HG03378 (cell line): Measurements from ENCODE around the gene KIF15.

Experiments used
- ATAC-seq: cut with Tn5 transposase; IDR thresholded peaks from one replicate; pipeline ENCODE4 v1.9.1; 2021; ENCODE audit warnings: mild to moderate bottlenecking, moderate library complexity; ENCODE audit not compliant: unreplicated experiment

The KIF15 gene

DNA sequence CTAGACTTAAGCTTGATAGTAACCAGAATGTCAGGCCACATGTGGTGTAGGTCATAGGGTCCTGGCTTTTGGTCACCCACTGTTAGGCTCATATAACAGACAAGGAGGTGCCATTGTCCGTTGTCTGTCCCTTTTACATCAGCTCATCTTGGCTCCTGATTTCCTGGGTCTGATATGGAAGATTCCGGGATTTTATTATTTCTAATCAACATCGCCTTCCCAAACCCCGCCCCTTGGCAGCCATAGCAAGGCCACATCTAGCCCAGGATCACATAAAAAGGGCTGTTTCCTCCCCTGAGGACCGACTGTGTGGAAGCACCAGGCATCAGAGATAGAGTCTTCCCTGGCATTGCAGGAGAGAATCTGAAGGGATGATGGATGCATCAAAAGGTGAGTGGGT, 112.7 kb downstream of the KIF15 start, which contains the start of gene TGM4:
Gene TGM4, plus strand, starts transcription at position 301 of the 400 bp plus-strand sequence. Its CDS starts 71 bp downstream, at position 372.
- no peak for ATAC-seq

DNA sequence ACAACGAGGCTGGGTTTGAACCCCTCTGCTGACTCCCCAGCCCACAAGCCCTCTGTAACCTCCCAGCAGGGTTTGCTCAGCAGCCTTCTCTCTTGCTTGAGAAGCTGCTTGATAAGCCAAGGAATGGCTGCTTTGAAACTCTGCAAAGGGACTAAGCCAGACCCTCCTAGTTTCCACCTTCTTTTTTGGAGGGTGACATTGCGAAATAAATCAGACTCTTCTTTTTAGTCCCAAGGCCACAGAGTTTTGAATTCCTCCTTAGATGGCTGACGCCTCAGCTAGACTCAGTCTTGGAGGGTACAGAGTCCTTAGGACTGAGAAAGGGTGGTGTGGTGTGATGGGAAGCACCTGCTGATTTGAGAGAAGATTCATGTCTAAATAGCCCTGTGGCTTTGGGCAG, 114.0 kb downstream of the KIF15 start:
- ATAC-seq, result no peak

DNA sequence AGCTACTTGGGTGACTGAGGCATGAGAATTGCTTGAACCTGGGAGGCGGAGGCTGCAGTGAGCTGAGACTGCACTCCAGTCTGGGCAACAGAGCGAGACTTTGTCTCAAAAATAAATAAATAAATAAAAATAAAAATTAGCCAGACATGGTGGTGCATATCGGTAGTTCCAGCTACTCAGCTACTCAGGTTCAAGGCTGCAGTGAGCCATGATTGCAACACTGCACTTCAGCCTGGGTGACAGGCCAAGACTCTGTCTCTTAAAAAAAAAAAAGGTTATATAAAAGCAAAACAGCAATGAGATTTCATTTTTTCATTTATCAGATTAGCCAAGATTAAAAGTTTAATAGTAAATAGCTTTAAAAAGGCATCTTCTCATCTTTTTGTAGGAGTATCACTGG, 115.7 kb downstream of the KIF15 start:
- no peak for ATAC-seq

DNA sequence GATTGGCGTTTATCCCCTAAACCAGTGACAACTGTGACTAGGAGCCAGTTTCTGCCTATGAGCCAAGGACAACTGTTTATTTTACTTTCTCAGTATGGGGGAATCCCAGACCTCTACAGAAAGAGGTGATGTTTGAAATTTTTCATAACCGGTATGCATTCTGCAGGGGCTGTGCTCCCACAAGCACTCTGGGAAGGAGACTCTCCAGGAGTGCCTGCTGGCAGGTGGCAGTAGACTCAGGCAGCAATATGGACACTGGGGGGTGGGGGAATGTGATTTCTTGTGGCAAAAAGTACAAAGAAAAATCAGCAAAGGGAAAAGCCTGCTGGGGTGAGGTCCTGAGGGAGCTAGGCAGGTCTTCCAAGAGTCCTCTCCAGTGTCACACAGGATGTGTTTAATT, 118.7 kb downstream of the KIF15 start:
- ATAC-seq, result no peak

DNA sequence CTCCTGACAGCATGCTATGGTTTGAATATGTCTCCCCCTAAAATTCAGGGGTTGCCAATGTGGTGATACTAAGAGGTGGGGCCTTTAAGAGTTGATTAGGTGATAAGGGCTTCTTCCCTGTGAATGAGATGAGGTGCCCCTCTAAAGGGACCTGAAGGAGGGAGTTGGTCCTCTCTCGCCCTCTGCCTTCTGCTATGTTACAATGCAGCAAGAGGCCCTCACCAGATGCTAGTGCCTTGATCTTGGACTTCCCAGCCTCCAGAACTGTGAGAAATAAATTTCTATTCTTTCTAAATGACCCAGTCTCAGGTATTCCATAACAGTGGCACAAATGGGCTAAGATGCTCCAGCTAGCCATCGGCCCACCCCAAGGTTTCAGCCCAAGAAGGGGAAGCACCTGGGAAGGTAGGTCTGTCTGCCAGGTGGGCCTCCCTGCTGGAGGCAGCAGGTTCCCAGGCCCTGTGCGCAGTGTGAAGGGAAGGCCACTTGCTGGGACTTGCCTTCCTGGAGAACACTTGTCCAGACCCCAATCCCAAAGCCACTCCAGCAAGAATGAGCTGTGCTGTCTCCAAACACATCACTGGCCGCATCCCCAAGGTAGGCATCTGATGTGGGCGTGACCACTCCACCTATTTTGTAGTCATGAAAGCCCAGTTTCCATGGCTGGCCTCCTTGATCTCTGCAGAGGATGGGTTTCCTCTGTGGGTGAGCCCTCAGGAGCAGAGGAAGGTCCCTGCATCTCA, 121.8 kb downstream of the KIF15 start:
- no peak for ATAC-seq

DNA sequence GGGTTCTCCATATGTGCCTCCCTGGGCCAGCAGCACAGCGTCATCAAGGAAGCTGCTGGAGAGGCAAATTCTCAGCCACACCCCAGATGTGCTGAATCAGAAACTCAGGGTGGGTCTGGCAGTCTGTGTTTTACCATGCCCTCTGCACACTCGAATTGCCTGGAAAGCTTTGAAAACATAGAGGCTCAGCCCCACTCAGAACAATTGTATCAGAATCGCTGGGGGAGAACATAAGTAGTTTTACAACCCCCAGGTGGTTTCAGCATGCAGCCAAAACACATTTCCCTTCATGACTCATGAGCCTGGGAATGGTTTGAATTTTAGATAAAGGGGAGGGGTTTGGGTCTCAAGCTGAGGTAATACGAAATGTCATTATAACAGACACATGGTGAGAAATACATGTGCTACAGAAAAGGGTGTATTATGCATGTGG, 122.4 kb downstream of the KIF15 start:
- ATAC-seq, result no peak

DNA sequence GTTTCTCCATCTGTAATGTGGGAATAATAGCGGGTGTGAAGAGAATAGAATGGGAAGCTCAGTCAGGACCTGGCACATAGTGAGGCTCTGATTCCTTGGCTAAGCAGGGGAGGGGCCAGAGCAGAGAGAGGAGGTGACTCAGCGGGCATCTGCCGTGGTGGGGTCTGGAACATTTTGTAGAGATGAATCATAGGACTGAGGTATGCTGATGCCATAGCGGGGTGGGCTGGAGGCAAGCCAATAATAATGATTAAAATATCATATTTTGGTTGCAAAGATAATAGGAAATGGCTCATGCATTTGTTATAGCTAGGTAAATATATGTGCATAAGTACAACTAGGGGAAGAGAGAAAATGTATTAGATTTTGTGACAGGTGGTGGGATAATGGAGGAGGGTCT, 124.0 kb downstream of the KIF15 start:
- ATAC-seq, result no peak

DNA sequence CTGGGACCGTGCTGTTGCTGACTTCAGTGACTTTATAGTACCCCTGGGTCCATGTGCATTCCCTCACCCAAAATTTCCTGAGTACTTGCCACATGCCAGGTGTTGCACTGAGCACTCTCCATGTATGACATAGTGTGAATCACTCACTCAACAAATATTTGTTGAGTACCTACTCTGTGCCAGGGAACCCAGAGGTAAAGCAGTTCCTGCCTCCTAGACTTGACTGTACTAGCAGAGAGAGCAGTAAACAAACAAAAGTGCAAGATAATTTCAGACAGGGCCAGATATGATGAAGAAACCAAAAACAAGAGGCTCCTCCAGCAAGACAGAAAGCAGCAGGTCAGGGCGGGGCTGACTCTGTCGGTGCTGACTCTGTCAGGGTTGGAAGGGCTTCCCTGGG, 125.0 kb downstream of the KIF15 start:
- ATAC-seq, result no peak

DNA sequence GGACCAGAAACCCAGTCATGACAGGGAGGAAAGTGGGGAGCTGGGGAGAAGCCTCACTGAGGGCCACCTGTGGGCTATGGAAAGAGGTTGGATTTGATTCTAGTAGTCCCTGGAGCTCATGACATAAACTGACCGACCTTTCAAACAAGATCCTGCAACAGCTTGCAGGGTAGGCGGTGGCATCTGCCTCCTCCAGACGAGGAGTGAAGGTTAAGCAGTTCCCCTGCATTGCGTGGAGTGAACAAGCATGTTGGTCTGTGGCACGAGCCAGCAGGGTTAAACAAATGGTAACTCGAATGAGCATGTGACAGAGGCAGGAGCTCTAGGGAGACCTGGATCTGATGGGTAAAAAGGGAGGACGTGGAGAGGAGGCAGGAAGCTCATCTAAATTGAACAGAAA, 125.5 kb downstream of the KIF15 start:
- ATAC-seq, result no peak

DNA sequence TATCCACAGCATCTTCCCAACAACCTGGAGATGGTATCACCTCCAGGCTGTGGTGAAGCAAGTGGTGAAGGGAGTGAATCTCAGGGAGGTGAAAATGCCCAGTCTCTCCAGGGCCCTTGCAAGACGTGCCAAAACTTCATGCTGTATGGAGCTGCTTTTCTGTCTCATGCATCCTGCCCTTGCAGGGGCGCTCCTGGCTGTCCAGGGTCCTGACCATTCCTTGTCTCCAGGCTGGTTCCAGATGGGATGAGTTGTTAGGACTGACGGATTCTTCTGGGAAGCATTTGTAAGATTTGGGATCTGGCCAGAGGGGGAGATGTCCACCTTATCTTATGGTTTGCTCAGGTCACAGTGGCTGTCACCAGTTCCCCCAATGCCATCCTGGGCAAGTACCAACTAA, 128.7 kb downstream of the KIF15 start:
- ATAC-seq, result no peak

DNA sequence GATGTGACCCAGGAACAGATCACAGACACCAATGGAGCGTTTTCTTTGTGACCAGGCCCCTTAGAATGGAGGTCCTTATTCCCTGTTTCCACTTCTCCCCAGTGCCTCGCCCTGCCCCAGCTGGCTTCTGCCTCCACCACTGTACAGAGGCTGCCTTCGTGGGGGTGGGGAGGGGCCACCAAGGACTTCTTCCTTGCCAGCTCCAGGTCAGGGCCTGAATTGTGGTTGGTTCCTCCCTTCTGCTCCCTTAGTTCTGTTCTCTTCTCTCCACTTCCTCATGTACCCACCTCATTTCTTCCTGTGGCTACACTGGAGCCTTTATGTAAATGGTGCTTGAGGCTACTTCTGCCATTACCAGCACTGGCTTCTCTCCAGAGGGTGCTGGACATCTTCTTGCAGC, 129.3 kb downstream of the KIF15 start:
- ATAC-seq, result no peak

DNA sequence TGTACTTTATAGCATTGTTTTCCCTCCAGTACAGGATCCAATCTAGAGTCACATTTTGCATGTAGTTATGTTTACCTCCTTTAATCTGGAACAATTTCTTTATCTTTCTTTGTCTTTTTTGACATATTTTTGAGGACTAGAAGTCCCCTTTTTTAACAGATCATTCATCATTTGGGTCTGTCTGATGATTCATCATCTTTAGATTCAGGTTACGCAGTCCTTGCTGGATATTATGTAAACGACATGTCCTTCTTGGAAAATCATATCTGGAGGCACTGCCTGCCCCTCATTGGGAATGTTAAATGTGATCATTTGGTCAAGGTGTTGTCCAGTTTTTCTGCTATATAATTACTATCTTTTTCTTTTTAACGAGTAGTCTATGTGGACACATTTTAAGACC, 131.1 kb downstream of the KIF15 start:
- ATAC-seq, result no peak

DNA sequence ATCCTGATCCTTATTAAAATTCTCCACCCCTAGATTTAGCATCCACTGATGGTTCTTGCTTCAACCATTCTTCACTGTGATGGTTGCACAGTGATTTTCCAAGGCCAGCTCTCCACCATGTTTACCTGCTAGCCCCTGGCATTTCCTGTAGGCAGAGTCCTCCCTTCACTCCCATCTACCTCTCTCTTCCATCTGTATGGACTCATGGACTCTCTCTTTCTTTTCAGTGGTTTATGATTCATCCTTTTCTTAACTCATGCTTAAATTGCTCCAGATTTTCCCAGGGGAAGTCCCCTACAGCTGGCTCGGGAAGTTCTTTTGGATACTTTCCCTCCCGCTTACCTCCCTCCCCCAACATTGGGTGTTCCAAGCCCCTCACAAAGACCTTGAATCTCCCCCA, 131.5 kb downstream of the KIF15 start:
- no peak for ATAC-seq

DNA sequence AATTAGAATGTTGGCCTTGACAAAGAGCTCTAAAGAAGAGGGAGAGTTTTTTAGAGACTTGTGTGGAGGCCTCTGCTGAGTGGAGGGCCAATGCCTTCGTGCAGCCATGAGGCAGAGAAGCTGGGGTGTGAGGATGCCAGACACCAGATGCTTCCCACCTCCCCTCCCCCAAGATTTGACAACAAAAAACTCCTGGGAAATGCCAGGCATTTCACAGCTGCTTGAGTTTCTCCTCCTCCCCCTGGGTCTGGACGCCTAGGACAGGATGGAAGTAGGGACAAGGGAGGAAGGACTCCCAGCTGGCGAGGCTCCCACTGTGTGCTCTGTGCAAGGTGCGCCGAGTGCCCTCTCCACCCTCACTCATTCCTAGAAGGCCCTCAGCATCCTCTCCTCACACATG, 132.9 kb downstream of the KIF15 start:
- ATAC-seq, result no peak

DNA sequence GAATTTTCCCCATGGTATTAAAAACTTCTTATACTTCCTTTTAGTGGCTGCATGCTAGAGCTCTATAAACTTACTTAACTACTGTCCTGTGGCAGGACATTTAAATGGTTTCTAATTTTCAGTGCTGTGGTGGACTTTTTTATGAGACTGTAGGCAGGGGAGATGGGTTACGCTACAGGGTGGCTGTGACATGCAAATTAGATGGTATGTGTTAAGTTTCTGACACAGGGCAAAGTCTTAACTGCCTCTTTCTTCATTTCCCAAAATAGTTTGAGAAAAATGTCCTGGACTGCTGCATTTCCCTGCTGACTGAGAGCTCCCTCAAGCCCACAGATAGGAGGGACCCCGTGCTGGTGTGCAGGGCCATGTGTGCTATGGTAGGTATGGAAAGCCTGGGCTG, 134.8 kb downstream of the KIF15 start:
- ATAC-seq, result no peak

DNA sequence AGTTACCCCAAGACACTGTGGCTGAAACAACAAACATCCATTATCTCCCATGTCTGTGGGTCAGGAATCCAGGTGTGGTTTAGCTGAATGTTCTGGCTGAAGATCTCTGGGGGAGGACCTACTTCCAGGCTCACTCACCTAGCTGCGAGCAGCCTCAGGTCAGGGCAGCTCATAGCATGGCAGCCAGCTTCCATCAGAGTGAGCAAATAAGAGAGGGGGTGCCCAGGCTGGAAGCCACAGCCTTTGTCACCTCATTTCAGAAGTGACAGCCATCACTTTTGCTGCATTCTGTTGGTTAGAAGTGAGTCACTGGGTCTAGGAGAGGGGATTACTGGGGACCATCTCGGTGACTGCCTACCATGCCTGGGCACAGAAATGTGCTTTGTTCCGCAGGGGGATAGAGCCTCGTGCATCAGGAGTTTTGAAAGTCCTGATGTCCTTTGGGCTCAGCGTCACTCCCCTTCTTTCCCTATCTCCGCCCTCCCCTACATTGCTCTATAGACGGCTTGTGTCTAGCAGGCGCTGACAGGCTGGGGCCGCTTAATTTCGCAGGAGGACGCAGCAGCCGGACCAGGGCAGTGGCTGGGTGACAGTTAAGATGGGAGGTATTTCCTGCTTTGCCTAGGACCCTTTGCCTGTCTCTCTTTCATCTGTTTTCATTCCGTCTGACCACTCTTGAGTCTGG, 138.2 kb downstream of the KIF15 start:
- no peak for ATAC-seq

DNA sequence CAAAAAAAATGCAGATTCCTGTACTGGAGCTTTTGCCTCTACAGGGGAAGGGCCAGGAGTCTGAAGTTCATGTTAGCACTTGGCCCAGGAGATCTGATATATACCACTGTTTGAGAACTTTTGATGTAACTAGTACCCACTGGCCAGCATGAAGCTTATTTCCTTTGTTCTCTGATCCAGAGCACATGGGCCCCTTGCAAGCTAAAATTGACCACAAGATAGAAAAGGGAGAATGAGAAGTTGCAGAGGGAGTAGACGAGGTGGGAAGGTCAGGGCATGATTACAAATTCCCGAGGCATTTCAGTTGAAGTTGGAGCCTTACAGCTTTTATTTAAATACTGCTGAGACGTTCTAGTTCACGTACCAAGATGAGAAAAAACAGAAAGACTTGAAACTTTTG, 141.0 kb downstream of the KIF15 start:
- ATAC-seq, result no peak
